Gastrocnemius medialis (tissue), 4 donors: ENCODE measurements around the gene INMT.

Experiments used
- POLR2A ChIP-seq, 2 donors: fragments of 450-650 bp; IDR thresholded peaks; one replicate each; pipeline ENCODE4 v1.6.1; 2017; ENCODE audit warnings: antibody characterized with exemption in 2 of 2, mild to moderate bottlenecking in 2 of 2, moderate library complexity in 2 of 2
- TF ChIP-seq, protein P1 (sequence below), 5 experiments: fragments of 450-650 bp in 3 of 5; fragments of 200-600 bp in 2 of 5; sonication (generic) in 2 of 5; IDR thresholded peaks in 4 of 5; conservative IDR thresholded peaks in 1 of 5; 1 replicate in 4 of 5; 2 replicates in 1 of 5; pipeline ENCODE4 v1.5.1; 2016 to 2019; ENCODE audit warnings: antibody characterized with exemption in 5 of 5, mild to moderate bottlenecking in 3 of 5, moderate library complexity in 3 of 5

DNA sequence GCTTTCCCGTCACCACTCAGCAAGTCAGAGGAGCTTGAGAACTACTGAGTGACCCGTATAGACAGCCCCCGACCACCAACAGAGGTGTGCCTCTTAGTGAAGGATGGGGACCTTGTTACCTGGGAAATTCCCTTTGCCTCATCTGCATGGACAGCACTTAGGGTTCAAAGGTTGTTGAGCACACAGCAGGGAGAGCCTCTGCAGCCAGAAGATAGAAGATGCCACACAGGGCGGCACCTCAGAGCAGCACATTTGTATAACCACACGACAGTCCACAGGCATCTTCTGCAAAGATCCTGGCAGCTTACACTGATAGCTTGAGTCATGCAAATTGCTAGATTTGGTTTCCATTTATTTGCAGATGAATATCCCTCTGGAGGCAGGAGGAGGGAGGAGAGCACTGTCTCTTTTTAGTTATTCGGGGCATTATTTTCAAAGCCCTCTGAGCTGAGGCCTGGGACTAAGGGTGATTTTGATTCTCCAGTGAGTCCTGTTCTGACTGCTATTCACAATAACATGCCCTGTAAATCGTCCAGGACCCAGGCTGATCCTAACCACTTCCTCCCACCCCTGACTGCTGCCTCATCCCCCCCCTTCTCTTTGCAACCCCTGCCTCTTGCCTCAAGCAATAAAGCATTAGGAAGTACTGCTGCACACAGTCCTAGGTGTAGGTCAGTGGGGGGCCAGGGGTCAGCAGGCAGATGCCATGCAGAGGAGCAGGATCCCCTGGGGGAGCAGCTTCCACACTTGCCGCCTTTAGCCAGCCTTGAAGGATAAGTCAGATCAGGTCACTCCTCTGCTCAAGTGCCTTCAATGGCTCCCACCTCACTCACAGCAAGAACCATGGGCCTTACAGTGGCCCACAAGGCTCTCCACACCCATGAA lies 24.6 kb upstream of the INMT start:
- TF ChIP-seq, protein P1, sequence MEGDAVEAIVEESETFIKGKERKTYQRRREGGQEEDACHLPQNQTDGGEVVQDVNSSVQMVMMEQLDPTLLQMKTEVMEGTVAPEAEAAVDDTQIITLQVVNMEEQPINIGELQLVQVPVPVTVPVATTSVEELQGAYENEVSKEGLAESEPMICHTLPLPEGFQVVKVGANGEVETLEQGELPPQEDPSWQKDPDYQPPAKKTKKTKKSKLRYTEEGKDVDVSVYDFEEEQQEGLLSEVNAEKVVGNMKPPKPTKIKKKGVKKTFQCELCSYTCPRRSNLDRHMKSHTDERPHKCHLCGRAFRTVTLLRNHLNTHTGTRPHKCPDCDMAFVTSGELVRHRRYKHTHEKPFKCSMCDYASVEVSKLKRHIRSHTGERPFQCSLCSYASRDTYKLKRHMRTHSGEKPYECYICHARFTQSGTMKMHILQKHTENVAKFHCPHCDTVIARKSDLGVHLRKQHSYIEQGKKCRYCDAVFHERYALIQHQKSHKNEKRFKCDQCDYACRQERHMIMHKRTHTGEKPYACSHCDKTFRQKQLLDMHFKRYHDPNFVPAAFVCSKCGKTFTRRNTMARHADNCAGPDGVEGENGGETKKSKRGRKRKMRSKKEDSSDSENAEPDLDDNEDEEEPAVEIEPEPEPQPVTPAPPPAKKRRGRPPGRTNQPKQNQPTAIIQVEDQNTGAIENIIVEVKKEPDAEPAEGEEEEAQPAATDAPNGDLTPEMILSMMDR (IDR thresholded peaks at IDR 0.05 in 4 of 5, conservative IDR thresholded peaks at IDR 0.05 in 1 of 5), result no peak
- no peak for TF ChIP-seq POLR2A (IDR thresholded peaks at IDR 0.05)
